OCI-LY7 (cell line): Measurements from ENCODE around the gene CUEDC2. TPM values are rescaled to one million over a fixed set of nuclear protein-coding genes. Genes with fewer than 3 reads are reported as not detected.

Experiments used
- BruUV-seq: library from RNA; stranded (reverse); fragments of 400-500 nt; replicated peaks from 2 replicates; lab custom pipeline; 2021; lab: Mats Ljungman, UMichigan
- CTCF ChIA-PET: fragments of 300-600 bp; sonication (Branson Sonifier 250); formaldehyde crosslinking; loops from one replicate; lab custom pipeline; 2022; ENCODE audit warnings: antibody characterized with exemption; ENCODE audit not compliant: unreplicated experiment; lab: Charles Lee
- POLR2A ChIA-PET: fragments of 300-600 bp; sonication (Branson Sonifier 250); formaldehyde crosslinking; loops from one replicate; lab custom pipeline; 2022; ENCODE audit warnings: antibody characterized with exemption; lab: Charles Lee
- DNase-seq: peaks from one replicate; pipeline ENCODE4 v3.0.0-alpha.2; 2015; ENCODE audit warnings: low spot score
- H2AFZ ChIP-seq: fragments of 200-600 bp; sonication (generic), shearing (Covaris generic); 2 replicates; pipeline ENCODE4 v1.6.1; 2014; ENCODE audit warnings: mild to moderate bottlenecking, antibody characterized with exemption, low read length, moderate library complexity
- H3K27ac ChIP-seq: fragments of 200-600 bp; sonication (generic); 2 replicates; pipeline ENCODE4 v1.5.1; 2014; ENCODE audit warnings: mixed run types, low read depth, mild to moderate bottlenecking, moderate library complexity, low read length, inconsistent platforms; ENCODE audit not compliant: poor library complexity, severe bottlenecking
- H3K36me3 ChIP-seq: fragments of 200-600 bp; sonication (generic); 2 replicates; pipeline ENCODE4 v1.6.1; 2014; ENCODE audit warnings: mild to moderate bottlenecking, antibody characterized with exemption, low read length, moderate library complexity, mixed read lengths; ENCODE audit not compliant: insufficient read depth
- H3K4me1 ChIP-seq: fragments of 200-600 bp; sonication (generic); 2 replicates; pipeline ENCODE4 v1.5.1; 2014; ENCODE audit warnings: mild to moderate bottlenecking, low read length; ENCODE audit not compliant: insufficient read depth, poor library complexity, severe bottlenecking
- H3K4me2 ChIP-seq: fragments of 200-600 bp; sonication (generic); 2 replicates; pipeline ENCODE4 v1.6.1; 2014; ENCODE audit warnings: mild to moderate bottlenecking, low read length
- H3K4me3 ChIP-seq: fragments of 200-600 bp; sonication (generic); 2 replicates; pipeline ENCODE4 v1.5.1; 2014; ENCODE audit warnings: mild to moderate bottlenecking, low read depth, low read length; ENCODE audit not compliant: poor library complexity, severe bottlenecking
- H3K79me2 ChIP-seq: fragments of 200-600 bp; sonication (generic); 2 replicates; pipeline ENCODE4 v1.6.1; 2016; ENCODE audit warnings: low read depth, mild to moderate bottlenecking, low read length, moderate library complexity, mixed read lengths; ENCODE audit not compliant: insufficient read depth
- H3K9me2 ChIP-seq: fragments of 200-600 bp; sonication (generic); 2 replicates; pipeline ENCODE4 v1.6.1; 2016; ENCODE audit warnings: mild to moderate bottlenecking, low read length, mixed read lengths; ENCODE audit not compliant: insufficient read depth
- H3K9me3 ChIP-seq: fragments of 200-600 bp; sonication (generic); 2 replicates; pipeline ENCODE4 v1.6.1; 2014; ENCODE audit warnings: mild to moderate bottlenecking, mixed run types, low read length, mixed read lengths
- H4K20me1 ChIP-seq: fragments of 200-600 bp; sonication (generic); 2 replicates; pipeline ENCODE4 v1.6.1; 2014; ENCODE audit warnings: mild to moderate bottlenecking, antibody characterized with exemption, low read length, moderate library complexity, mixed read lengths; ENCODE audit not compliant: insufficient read depth
- CTCF ChIP-seq: fragments of 200-600 bp; sonication (generic); conservative IDR thresholded peaks from 2 replicates; pipeline ENCODE4 v1.5.1; 2014; ENCODE audit warnings: mild to moderate bottlenecking, antibody characterized with exemption, low read length, moderate library complexity, mixed read lengths
- EZH2phosphoT487 ChIP-seq: fragments of 200-600 bp; sonication (generic); IDR thresholded peaks from 2 replicates; pipeline ENCODE4 v1.6.1; 2018; ENCODE audit warnings: low read depth, borderline replicate concordance, mild to moderate bottlenecking, mixed run types, antibody characterized with exemption, low read length, moderate library complexity, mixed read lengths
- intact Hi-C: fragments of 100-400 bp; cut with micrococcal nuclease; formaldehyde crosslinking; loops from one replicate; pipeline ENCODE4 v1.10.0; 2022; ENCODE audit not compliant: unreplicated experiment
- total RNA-seq, 2 experiments: library from RNA; depleted of rRNA in 1 of 2; stranded (reverse); fragments of >200 nt in 1 of 2; shearing (Covaris generic) in 1 of 2; gene quantifications; 2 replicates each; pipeline ENCODE4 v1.2.3, GENCODE V29; 2014 to 2022

The CUEDC2 gene
- total RNA-seq, 2 experiments from 2014 or later: 48.9 to 73.3 TPM

GRCh38 chr10:102405108-102405571 is 27.2 kb downstream of the CUEDC2 start:
- H3K36me3 ChIP-seq: peaks cover 20% of the 10 kb centered on the region
- no peak for TF ChIP-seq CTCF
- TF ChIP-seq EZH2phosphoT487: no peak
- no peak overlapping the region for H3K4me2 ChIP-seq
- POLR2A ChIA-PET: no interaction called here
- intact Hi-C loops: no loop called here
- CTCF ChIA-PET: no interaction called here
- no peak for DNase-seq
- H3K9me3 ChIP-seq: no peaks in the 10 kb centered on the region
- no peak overlapping the region for H3K27ac ChIP-seq
- no peaks in the 10 kb centered on the region for H3K4me1 ChIP-seq
- no peaks in the 10 kb centered on the region for H3K9me2 ChIP-seq
- no peaks in the 10 kb centered on the region for H3K79me2 ChIP-seq
- no peak overlapping the region for H2AFZ ChIP-seq
- peaks cover 5% of the 10 kb centered on the region; the same call in 1 of the 2 replicates for H4K20me1 ChIP-seq
- BruUV-seq: no TSS peak
- H3K4me3 ChIP-seq: no peak overlapping the region

GRCh38 chr10:102404361-102405107 is 27.8 kb downstream of the CUEDC2 start:
- POLR2A ChIA-PET: interaction anchor here (0.6 kb wide), 1 partner anchor 274 kb away, joined by 3 read pairs; no protein-coding TSS in a partner anchor
- intact Hi-C loops: loop anchor here (1.0 kb wide), 1 partner anchor 175 kb away; no protein-coding TSS in a partner anchor
- Histone ChIP-seq H2AFZ (no peak overlapping the region), H3K79me2 (no peaks in the 10 kb centered on the region), H4K20me1 (peaks cover 1% of the 10 kb centered on the region; the same call in 1 of the 2 replicates), H3K9me2 (no peaks in the 10 kb centered on the region), H3K4me2 (no peak overlapping the region), H3K4me3 (no peak overlapping the region), H3K36me3 (peaks cover 25% of the 10 kb centered on the region), H3K9me3 (no peaks in the 10 kb centered on the region), H3K27ac (no peak overlapping the region), H3K4me1 (peaks cover 5% of the 10 kb centered on the region)
- TF ChIP-seq CTCF: no peak
- TF ChIP-seq EZH2phosphoT487: no peak
- no TSS peak for BruUV-seq
- DNase-seq: no peak
- CTCF ChIA-PET: interaction anchor here (0.6 kb wide), 1 partner anchor 68 kb away, joined by 4 read pairs; no protein-coding TSS in a partner anchor

- no peaks in the 10 kb centered on the region for H3K9me3 ChIP-seq
- BruUV-seq: no TSS peak
These were observed 29.3 kb downstream of the CUEDC2 start for GRCh38 chr10:102403115-102403514.

More at GRCh38 chr10:102403115-102403514, 29.3 kb downstream of the CUEDC2 start:
- peaks cover 12% of the 10 kb centered on the region for H3K4me1 ChIP-seq
- H3K27ac ChIP-seq: no peak overlapping the region
- H3K4me2 ChIP-seq: no peak overlapping the region
- no peaks in the 10 kb centered on the region for H3K9me2 ChIP-seq
- no peaks in the 10 kb centered on the region for H3K79me2 ChIP-seq
- ChIA-PET CTCF (no interaction called here), POLR2A (no interaction called here)
- peaks cover 33% of the 10 kb centered on the region for H3K36me3 ChIP-seq
- H4K20me1 ChIP-seq: no peaks in the 10 kb centered on the region; the same call in 1 of the 2 replicates
- DNase-seq: no peak
- intact Hi-C loops: no loop called here
- H3K4me3 ChIP-seq: no peak overlapping the region
- no peak overlapping the region for H2AFZ ChIP-seq
- TF ChIP-seq EZH2phosphoT487 (no peak), CTCF (no peak)
